IMR-90 (cell line): ENCODE results near the gene OSBPL2. TPM values are rescaled to one million over a fixed set of nuclear protein-coding genes. Genes with fewer than 3 reads are reported as not detected.

ENCODE experiments used
- ATAC-seq: fragments of 200-7000 bp; cut with Tn5 transposase; 2 replicates; pipeline ENCODE4 v1.9.1; 2020; ENCODE audit warnings: low read depth, mild to moderate bottlenecking, moderate library complexity
- BruUV-seq: library from RNA; stranded (reverse); fragments of 400-500 nt; replicated peaks from 2 replicates; lab custom pipeline; 2021; lab: Mats Ljungman, UMichigan
- CTCF ChIA-PET: fragments of 300-600 bp; formaldehyde crosslinking; extraction: SDS; loops from one replicate; lab custom pipeline; 2021; ENCODE audit warnings: antibody characterized with exemption; lab: Yijun Ruan, JAX
- POLR2A ChIA-PET: fragments of 300-600 bp; sonication (Branson Sonifier 250); formaldehyde crosslinking; loops from one replicate; lab custom pipeline; 2022; ENCODE audit warnings: antibody characterized with exemption; ENCODE audit not compliant: unreplicated experiment; lab: Charles Lee
- DNase-seq: peaks from one replicate; pipeline ENCODE4 v3.0.0; 2013
- H2AFZ ChIP-seq: replicated peaks from 2 replicates; pipeline ENCODE3; 2013; ENCODE audit warnings: low read length, mild to moderate bottlenecking; ENCODE audit not compliant: poor library complexity
- H2AK5ac ChIP-seq: 2 replicates; pipeline ENCODE4 v1.6.1; 2013; ENCODE audit warnings: low read depth, low read length, inconsistent platforms
- H2AK9ac ChIP-seq: replicated peaks from 2 replicates; pipeline ENCODE3; 2013; ENCODE audit warnings: mild to moderate bottlenecking, low read depth, low read length, moderate library complexity; ENCODE audit not compliant: poor library complexity
- H2BK120ac ChIP-seq: 2 replicates; pipeline ENCODE4 v1.6.1; 2013; ENCODE audit warnings: low read depth, low read length, inconsistent platforms
- H2BK15ac ChIP-seq: 3 replicates; pipeline ENCODE4 v1.6.1; 2013; ENCODE audit warnings: low read depth, low read length, inconsistent platforms
- H2BK20ac ChIP-seq: 2 replicates; pipeline ENCODE4 v1.6.1; 2013; ENCODE audit warnings: low read depth, mild to moderate bottlenecking, inconsistent platforms, low read length, moderate library complexity
- H2BK5ac ChIP-seq: 2 replicates; pipeline ENCODE4 v1.6.1; 2013; ENCODE audit warnings: mild to moderate bottlenecking, low read depth, low read length, inconsistent platforms; ENCODE audit not compliant: poor library complexity, severe bottlenecking
- H3K14ac ChIP-seq: replicated peaks from 2 replicates; pipeline ENCODE4 v1.6.1; 2013; ENCODE audit warnings: low read depth, low read length, inconsistent platforms
- H3K18ac ChIP-seq: 2 replicates; pipeline ENCODE4 v1.6.1; 2013; ENCODE audit warnings: low read depth, low read length, control low read depth
- H3K23ac ChIP-seq: 2 replicates; pipeline ENCODE4 v1.6.1; 2013; ENCODE audit warnings: low read depth, low read length, inconsistent platforms
- H3K27ac ChIP-seq: 2 replicates; pipeline ENCODE4 v1.5.1; 2013; ENCODE audit warnings: mild to moderate bottlenecking, control low read depth, low read length; ENCODE audit not compliant: insufficient read depth
- H3K27me3 ChIP-seq: 2 replicates; pipeline ENCODE4 v1.6.1; 2013; ENCODE audit warnings: low read length; ENCODE audit not compliant: control insufficient read depth, insufficient read depth
- H3K36me3 ChIP-seq: 2 replicates; pipeline ENCODE4 v1.6.1; 2013; ENCODE audit warnings: low read length, mixed read lengths; ENCODE audit not compliant: control insufficient read depth, insufficient read depth
- H3K4ac ChIP-seq: 2 replicates; pipeline ENCODE4 v1.6.1; 2013; ENCODE audit warnings: low read depth, low read length, inconsistent platforms
- H3K4me1 ChIP-seq: 2 replicates; pipeline ENCODE4 v1.6.1; 2013; ENCODE audit warnings: low read length, mixed read lengths; ENCODE audit not compliant: control insufficient read depth, insufficient read depth
- H3K4me2 ChIP-seq: 2 replicates; pipeline ENCODE4 v1.6.1; 2013; ENCODE audit warnings: low read depth, mild to moderate bottlenecking, control low read depth, low read length, moderate library complexity
- H3K4me3 ChIP-seq: 2 replicates; pipeline ENCODE4 v1.5.1; 2013; ENCODE audit warnings: low read depth, mild to moderate bottlenecking, control low read depth, low read length, moderate library complexity; ENCODE audit not compliant: insufficient read depth
- H3K56ac ChIP-seq: 2 replicates; pipeline ENCODE4 v1.6.1; 2013; ENCODE audit warnings: low read length, inconsistent platforms; ENCODE audit not compliant: insufficient read depth; ENCODE audit errors: extremely low read depth
- H3K79me1 ChIP-seq, 2 experiments: 2 replicates each; pipeline ENCODE4 v1.6.1; 2013; ENCODE audit warnings: low read length in 2 of 2, inconsistent platforms in 1 of 2, low read depth in 1 of 2
- H3K9ac ChIP-seq: 2 replicates; pipeline ENCODE4 v1.6.1; 2013; ENCODE audit warnings: low read depth, low read length, control low read depth
- H3K9me1 ChIP-seq: 2 replicates; pipeline ENCODE4 v1.6.1; 2013; ENCODE audit warnings: low read length, inconsistent platforms; ENCODE audit not compliant: insufficient read depth
- H3K9me3 ChIP-seq: 2 replicates; pipeline ENCODE4 v1.6.1; 2013; ENCODE audit warnings: low read length; ENCODE audit not compliant: control insufficient read depth, insufficient read depth
- H4K20me1 ChIP-seq: 2 replicates; pipeline ENCODE4 v1.6.1; 2013; ENCODE audit warnings: low read length, inconsistent platforms; ENCODE audit not compliant: insufficient read depth
- H4K5ac ChIP-seq: 2 replicates; pipeline ENCODE4 v1.6.1; 2013; ENCODE audit warnings: mild to moderate bottlenecking, low read depth, low read length, control low read depth
- H4K8ac ChIP-seq, 2 experiments: 2 replicates each; pipeline ENCODE4 v1.6.1; 2013; ENCODE audit warnings: low read depth in 2 of 2, low read length in 2 of 2, control low read depth in 1 of 2, inconsistent platforms in 1 of 2
- H4K91ac ChIP-seq: 2 replicates; pipeline ENCODE4 v1.6.1; 2013; ENCODE audit warnings: low read depth, low read length, inconsistent platforms; ENCODE audit not compliant: insufficient read depth
- BHLHE40 ChIP-seq: fragments of 150-350 bp; IDR thresholded peaks from 2 replicates; pipeline ENCODE4 v1.6.1; 2016; ENCODE audit warnings: mild to moderate bottlenecking, low read depth, low read length
- CEBPB ChIP-seq: IDR thresholded peaks from 2 replicates; pipeline ENCODE4 v1.6.1; 2012; ENCODE audit warnings: low read depth, low read length, improper control_type of control experiment
- CHD1 ChIP-seq: IDR thresholded peaks from 2 replicates; pipeline ENCODE4 v1.6.1; 2012; ENCODE audit warnings: low read depth, low read length, improper control_type of control experiment
- FOS ChIP-seq: fragments of 150-350 bp; IDR thresholded peaks from 2 replicates; pipeline ENCODE4 v1.6.1; 2016; ENCODE audit warnings: low read depth, low read length
- MAFK ChIP-seq: IDR thresholded peaks from 2 replicates; pipeline ENCODE4 v1.6.1; 2012; ENCODE audit warnings: low read depth, low read length, improper control_type of control experiment
- MAZ ChIP-seq: IDR thresholded peaks from 2 replicates; pipeline ENCODE4 v1.6.1; 2012; ENCODE audit warnings: low read depth, mild to moderate bottlenecking, low read length, improper control_type of control experiment, moderate library complexity, borderline replicate concordance
- MXI1 ChIP-seq: IDR thresholded peaks from 2 replicates; pipeline ENCODE4 v1.6.1; 2012; ENCODE audit warnings: low read depth, mild to moderate bottlenecking, low read length, moderate library complexity, borderline replicate concordance
- NFE2L2 ChIP-seq: fragments of 150-350 bp; IDR thresholded peaks from 2 replicates; pipeline ENCODE4 v1.6.1; 2016; ENCODE audit warnings: low read depth, mild to moderate bottlenecking, low read length
- POLR2A ChIP-seq: IDR thresholded peaks from 2 replicates; pipeline ENCODE4 v1.6.1; 2012; ENCODE audit warnings: mild to moderate bottlenecking, low read depth, low read length
- RAD21 ChIP-seq: IDR thresholded peaks from 2 replicates; pipeline ENCODE4 v1.6.1; 2012; ENCODE audit warnings: low read length, improper control_type of control experiment
- RCOR1 ChIP-seq: IDR thresholded peaks from 2 replicates; pipeline ENCODE4 v1.6.1; 2012; ENCODE audit warnings: mild to moderate bottlenecking, low read length, improper control_type of control experiment; ENCODE audit not compliant: insufficient replicate concordance
- RFX5 ChIP-seq: IDR thresholded peaks from 2 replicates; pipeline ENCODE4 v1.8.0; 2012; ENCODE audit warnings: low read depth, mild to moderate bottlenecking, low read length, moderate library complexity
- SMC3 ChIP-seq: fragments of 150-350 bp; IDR thresholded peaks from 2 replicates; pipeline ENCODE4 v1.6.1; 2016; ENCODE audit warnings: low read depth, mild to moderate bottlenecking, antibody characterized with exemption, low read length, moderate library complexity
- WGBS, 2 experiments: methylation state at CpG; one replicate each; pipeline versions ENCODE4 v1.1.5 to v1.1.7; 2013; ENCODE audit warnings: missing lambda C conversion rate in 2 of 2; ENCODE audit not compliant: insufficient read length in 1 of 2; ENCODE audit errors: extremely low coverage in 2 of 2; 5-methylcytosine and 5-hydroxymethylcytosine counted together
- dilution Hi-C: fragments of 300-500 bp; cut with HindIII; formaldehyde crosslinking; loops from one replicate; pipeline ENCODE4 v1.14.3; 2018; ENCODE audit warnings: low sequenced_read_pairs; ENCODE audit not compliant: unreplicated experiment
- in situ Hi-C: fragments of 300-500 bp; cut with MboI; formaldehyde crosslinking; loops from 3 replicates; pipeline ENCODE4 v1.14.3; 2019; ENCODE audit warnings: low sequenced_read_pairs, inconsistent platforms, mixed read lengths
- intact Hi-C: fragments of 100-400 bp; cut with micrococcal nuclease; formaldehyde crosslinking; loops from 2 replicates; pipeline ENCODE4 v1.10.0; 2022
- polyA plus RNA-seq, 3 experiments: library from polyadenylated mRNA; depleted of rRNA; stranded (reverse); fragments of >200 nt; gene quantifications; 2 replicates each; pipeline ENCODE4 v1.2.3, GENCODE V29; 2012; ENCODE audit warnings: low replicate concordance in 1 of 3
- total RNA-seq: library from RNA; depleted of rRNA; stranded (reverse); fragments of >200 nt; gene quantifications from 2 replicates; pipeline ENCODE4 v1.2.3, GENCODE V29; 2012
- TF ChIP-seq, protein P1 (sequence below): fragments of 150-350 bp; IDR thresholded peaks from 2 replicates; pipeline ENCODE4 v1.6.1; 2016; ENCODE audit warnings: low read depth, mild to moderate bottlenecking, low read length, moderate library complexity, borderline replicate concordance
- TF ChIP-seq, protein P2 (sequence below): conservative IDR thresholded peaks from 2 replicates; pipeline ENCODE4 v1.5.1; 2012; ENCODE audit warnings: mild to moderate bottlenecking, low read depth, low read length, improper control_type of control experiment
- TF ChIP-seq, protein P3 (sequence below): fragments of 150-350 bp; IDR thresholded peaks from 2 replicates; pipeline ENCODE4 v1.6.1; 2017; ENCODE audit warnings: mild to moderate bottlenecking, antibody characterized with exemption, low read length, low read depth

The OSBPL2 gene
- total and polyA plus RNA-seq, 2 of the 4 experiments (the other 2 are of a cell fraction): 19.3 to 27.6 TPM

DNA sequence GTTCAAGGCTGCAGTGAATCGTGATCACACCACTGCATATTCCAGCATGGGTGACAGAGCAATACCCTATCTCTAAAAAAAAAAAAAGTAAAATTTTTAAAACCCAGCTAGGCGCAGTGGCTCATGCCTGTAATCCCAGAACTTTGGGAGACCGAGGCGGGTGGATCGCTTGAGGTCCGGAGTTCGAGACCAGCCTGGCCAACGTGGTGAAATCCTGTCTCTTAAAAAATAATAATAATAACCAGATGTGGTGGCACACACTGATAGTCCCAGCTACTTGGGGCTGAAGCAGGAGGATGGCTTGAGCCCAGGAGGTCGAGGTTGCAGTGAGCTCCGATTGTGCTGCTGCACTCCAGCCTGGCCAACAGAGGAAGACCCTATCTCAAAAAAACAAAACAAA is 42.0 kb upstream of the OSBPL2 start:
- intact Hi-C loops: no loop called here
- no peak overlapping the region for H4K5ac ChIP-seq
- in situ Hi-C loops: no loop called here
- dilution Hi-C loops: no loop called here
- no peak overlapping the region for H3K9ac ChIP-seq
- no peak overlapping the region for H2BK20ac ChIP-seq
- no CpG with 5 or more reads among the region's 10 CpGs for WGBS, 2 experiments
- ChIA-PET CTCF (no interaction called here), POLR2A (no interaction called here)
- no peak overlapping the region for H3K56ac ChIP-seq
- H3K4me1 ChIP-seq: no peaks in the 10 kb centered on the region
- no peak overlapping the region for H3K14ac ChIP-seq
- no peak overlapping the region for H4K8ac ChIP-seq
- no peak overlapping the region for H2BK15ac ChIP-seq
- no peaks in the 10 kb centered on the region for H3K27me3 ChIP-seq
- no peak overlapping the region for H3K4ac ChIP-seq
- no peak overlapping the region for H3K4me2 ChIP-seq
- ATAC-seq (no peak), DNase-seq (no peak)
- H3K9me3 ChIP-seq: no peaks in the 10 kb centered on the region
- H3K18ac ChIP-seq: no peak overlapping the region
- no peak overlapping the region for H2AK5ac ChIP-seq
- peaks cover 4 to 33% of the 10 kb centered on the region in 2 experiments; a peak in 3 of 4 replicates for H3K79me1 ChIP-seq
- peaks cover 10% of the 10 kb centered on the region; the same call in 1 of the 2 replicates for H4K20me1 ChIP-seq
- H3K4me3 ChIP-seq: no peak overlapping the region
- no peak overlapping the region for H3K23ac ChIP-seq
- no peak overlapping the region for H4K91ac ChIP-seq
- no peak overlapping the region for H2AK9ac ChIP-seq
- TF ChIP-seq FOS: no peak
- TF ChIP-seq, protein P1, sequence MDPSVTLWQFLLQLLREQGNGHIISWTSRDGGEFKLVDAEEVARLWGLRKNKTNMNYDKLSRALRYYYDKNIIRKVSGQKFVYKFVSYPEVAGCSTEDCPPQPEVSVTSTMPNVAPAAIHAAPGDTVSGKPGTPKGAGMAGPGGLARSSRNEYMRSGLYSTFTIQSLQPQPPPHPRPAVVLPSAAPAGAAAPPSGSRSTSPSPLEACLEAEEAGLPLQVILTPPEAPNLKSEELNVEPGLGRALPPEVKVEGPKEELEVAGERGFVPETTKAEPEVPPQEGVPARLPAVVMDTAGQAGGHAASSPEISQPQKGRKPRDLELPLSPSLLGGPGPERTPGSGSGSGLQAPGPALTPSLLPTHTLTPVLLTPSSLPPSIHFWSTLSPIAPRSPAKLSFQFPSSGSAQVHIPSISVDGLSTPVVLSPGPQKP: no peak
- no peak for TF ChIP-seq MAZ
- no peak for TF ChIP-seq RCOR1
- TF ChIP-seq NFE2L2: no peak
- no peak for TF ChIP-seq MXI1
- TF ChIP-seq, protein P2, sequence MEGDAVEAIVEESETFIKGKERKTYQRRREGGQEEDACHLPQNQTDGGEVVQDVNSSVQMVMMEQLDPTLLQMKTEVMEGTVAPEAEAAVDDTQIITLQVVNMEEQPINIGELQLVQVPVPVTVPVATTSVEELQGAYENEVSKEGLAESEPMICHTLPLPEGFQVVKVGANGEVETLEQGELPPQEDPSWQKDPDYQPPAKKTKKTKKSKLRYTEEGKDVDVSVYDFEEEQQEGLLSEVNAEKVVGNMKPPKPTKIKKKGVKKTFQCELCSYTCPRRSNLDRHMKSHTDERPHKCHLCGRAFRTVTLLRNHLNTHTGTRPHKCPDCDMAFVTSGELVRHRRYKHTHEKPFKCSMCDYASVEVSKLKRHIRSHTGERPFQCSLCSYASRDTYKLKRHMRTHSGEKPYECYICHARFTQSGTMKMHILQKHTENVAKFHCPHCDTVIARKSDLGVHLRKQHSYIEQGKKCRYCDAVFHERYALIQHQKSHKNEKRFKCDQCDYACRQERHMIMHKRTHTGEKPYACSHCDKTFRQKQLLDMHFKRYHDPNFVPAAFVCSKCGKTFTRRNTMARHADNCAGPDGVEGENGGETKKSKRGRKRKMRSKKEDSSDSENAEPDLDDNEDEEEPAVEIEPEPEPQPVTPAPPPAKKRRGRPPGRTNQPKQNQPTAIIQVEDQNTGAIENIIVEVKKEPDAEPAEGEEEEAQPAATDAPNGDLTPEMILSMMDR: no peak
- no peak for TF ChIP-seq CEBPB
- TF ChIP-seq RFX5: no peak
- TF ChIP-seq POLR2A: no peak
- TF ChIP-seq RAD21: no peak
- no peak for TF ChIP-seq MAFK
- TF ChIP-seq SMC3: no peak
- no peak for TF ChIP-seq CHD1
- TF ChIP-seq BHLHE40: no peak
- TF ChIP-seq, protein P3, sequence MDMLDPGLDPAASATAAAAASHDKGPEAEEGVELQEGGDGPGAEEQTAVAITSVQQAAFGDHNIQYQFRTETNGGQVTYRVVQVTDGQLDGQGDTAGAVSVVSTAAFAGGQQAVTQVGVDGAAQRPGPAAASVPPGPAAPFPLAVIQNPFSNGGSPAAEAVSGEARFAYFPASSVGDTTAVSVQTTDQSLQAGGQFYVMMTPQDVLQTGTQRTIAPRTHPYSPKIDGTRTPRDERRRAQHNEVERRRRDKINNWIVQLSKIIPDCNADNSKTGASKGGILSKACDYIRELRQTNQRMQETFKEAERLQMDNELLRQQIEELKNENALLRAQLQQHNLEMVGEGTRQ: no peak
- H2BK120ac ChIP-seq: no peak overlapping the region
- H3K36me3 ChIP-seq: peaks cover 44% of the 10 kb centered on the region
- no peak overlapping the region for H2BK5ac ChIP-seq
- no TSS peak for BruUV-seq
- no peaks in the 10 kb centered on the region; the same call in 1 of the 2 replicates for H3K9me1 ChIP-seq
- no peak overlapping the region for H2AFZ ChIP-seq
- H3K27ac ChIP-seq: no peak overlapping the region
